ENCODE results near the gene FRAT1. TPM values are rescaled to one million over a fixed set of nuclear protein-coding genes. Genes with fewer than 3 reads are reported as not detected.

FRAT1 gene
- total RNA-seq, 6 experiments from 2014 or later: 3.5 to 8.5 (median 7.4) TPM

- TF ChIP-seq, protein P1, sequence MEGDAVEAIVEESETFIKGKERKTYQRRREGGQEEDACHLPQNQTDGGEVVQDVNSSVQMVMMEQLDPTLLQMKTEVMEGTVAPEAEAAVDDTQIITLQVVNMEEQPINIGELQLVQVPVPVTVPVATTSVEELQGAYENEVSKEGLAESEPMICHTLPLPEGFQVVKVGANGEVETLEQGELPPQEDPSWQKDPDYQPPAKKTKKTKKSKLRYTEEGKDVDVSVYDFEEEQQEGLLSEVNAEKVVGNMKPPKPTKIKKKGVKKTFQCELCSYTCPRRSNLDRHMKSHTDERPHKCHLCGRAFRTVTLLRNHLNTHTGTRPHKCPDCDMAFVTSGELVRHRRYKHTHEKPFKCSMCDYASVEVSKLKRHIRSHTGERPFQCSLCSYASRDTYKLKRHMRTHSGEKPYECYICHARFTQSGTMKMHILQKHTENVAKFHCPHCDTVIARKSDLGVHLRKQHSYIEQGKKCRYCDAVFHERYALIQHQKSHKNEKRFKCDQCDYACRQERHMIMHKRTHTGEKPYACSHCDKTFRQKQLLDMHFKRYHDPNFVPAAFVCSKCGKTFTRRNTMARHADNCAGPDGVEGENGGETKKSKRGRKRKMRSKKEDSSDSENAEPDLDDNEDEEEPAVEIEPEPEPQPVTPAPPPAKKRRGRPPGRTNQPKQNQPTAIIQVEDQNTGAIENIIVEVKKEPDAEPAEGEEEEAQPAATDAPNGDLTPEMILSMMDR (IDR thresholded peaks at IDR 0.05): no peak
- no peak for TF ChIP-seq POLR2A (IDR thresholded peaks at IDR 0.05)
- Histone ChIP-seq H3K4me1 (peaks cover 0 to 30% (median 4%) of the 10 kb centered on the region in 4 donors), H3K27ac (peak overlapping the region; percentile 94 to 99 (median 95)), H3K36me3 (no peaks in the 10 kb centered on the region), H3K4me3 (peak overlapping the region; percentile 77 to 85 (median 84)), H3K27me3 (no peaks in the 10 kb centered on the region), H3K9me3 (no peaks in the 10 kb centered on the region)
- ATAC-seq (peak in 3 of 4 donors; percentile 6 to 11 (median 9)), DNase-seq (peak; percentile 63 to 75 (median 64))
- 0% methylated on average over 12 of the region's 89 CpGs for WGBS (ENCODE audit: insufficient coverage, low coverage, low lambda C conversion rate, missing lambda C conversion rate)
- intact Hi-C loops (cut with DNase I): loop anchor here in 1 of 2 donors (10.0 kb wide), 1 partner anchor 49 kb away; no protein-coding TSS in a partner anchor
Measured at GRCh38 chr10:97333601-97334369, 14.7 kb downstream of the FRAT1 start.

DNA sequence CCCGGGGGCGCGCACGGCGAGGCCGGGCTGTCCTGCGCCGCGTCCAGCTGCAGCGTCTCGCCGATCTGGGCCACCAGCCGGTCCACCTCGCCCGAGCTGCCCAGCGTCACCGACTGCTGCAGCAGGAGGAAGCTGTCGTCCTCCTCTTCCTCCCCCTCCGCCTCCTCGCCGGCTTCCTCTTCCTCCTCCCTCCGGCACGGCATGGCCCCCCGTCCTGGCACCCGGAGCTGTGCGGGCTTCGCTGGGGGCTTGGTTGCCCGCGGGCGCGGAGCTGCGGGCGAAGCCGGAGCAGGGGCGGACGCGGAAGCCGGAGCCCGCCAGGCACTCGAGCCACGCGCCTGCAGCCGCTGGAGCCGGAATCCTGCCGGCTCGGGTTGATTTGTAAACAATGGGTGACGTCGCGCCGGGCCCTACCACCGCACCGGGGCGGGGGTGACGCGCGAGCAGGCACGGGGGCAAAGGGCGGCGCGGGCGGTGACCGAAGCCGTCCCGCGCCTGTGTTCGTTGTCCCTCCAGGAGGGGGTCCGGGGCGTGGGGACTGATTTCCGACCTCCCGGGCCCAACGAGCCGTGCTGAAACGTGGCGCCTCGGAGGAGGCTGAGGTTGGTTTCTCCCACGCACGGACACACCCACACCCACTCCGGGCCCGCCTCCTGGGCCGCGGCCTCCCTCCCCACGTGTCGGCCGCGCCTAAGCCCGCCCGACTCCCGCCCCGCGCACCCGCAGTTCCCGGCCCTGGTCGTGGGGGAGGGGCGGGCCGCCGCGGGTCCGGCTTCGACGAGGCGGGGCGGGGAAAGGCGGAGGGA is 15.5 kb downstream of the FRAT1 start, which contains the start of gene FRAT2:
FRAT2 (minus strand) TSS at position 360 of the 806 bp plus-strand sequence; CDS start at position 203, 157 bp downstream.
- peak; percentile 95 to 96 (median 95) for DNase-seq
- Histone ChIP-seq H3K36me3 (no peaks in the 10 kb centered on the region), H3K9me3 (no peaks in the 10 kb centered on the region), H3K27me3 (no peaks in the 10 kb centered on the region), H3K27ac (peak within 1 kb of the TSS; percentile 94 to 99 (median 95)), H3K4me3 (peak within 1 kb of the TSS; percentile 77 to 85 (median 84)), H3K4me1 (peaks cover 0 to 22% (median under 1%) of the 10 kb centered on the region in 4 donors)
- intact Hi-C loops (cut with DNase I): loop anchor here in 1 of 2 donors (10.0 kb wide), 1 partner anchor 50 kb away; no protein-coding TSS in a partner anchor
- ATAC-seq: peak; percentile 85 to 94 (median 90)
- TF ChIP-seq POLR2A (IDR thresholded peaks at IDR 0.05): peak; percentile 95
- TF ChIP-seq, protein P1 (IDR thresholded peaks at IDR 0.05): no peak
- 1% methylated on average over 17 of the region's 103 CpGs for WGBS (ENCODE audit: insufficient coverage, low coverage, low lambda C conversion rate, missing lambda C conversion rate)

GRCh38 chr10:97335188-97335619 is 16.1 kb downstream of the FRAT1 start:
- intact Hi-C loops (cut with DNase I): loop anchor here in 1 of 2 donors (10.0 kb wide), 1 partner anchor 50 kb away; no protein-coding TSS in a partner anchor

GRCh38 chr10:97336006-97336405 is 16.9 kb downstream of the FRAT1 start:
- no peak overlapping the region for H3K4me3 ChIP-seq
- H3K36me3 ChIP-seq: no peaks in the 10 kb centered on the region
- no peaks in the 10 kb centered on the region for H3K27me3 ChIP-seq
- intact Hi-C loops (cut with DNase I): loop anchor here in 1 of 2 donors (10.0 kb wide), 1 partner anchor 51 kb away; no protein-coding TSS in a partner anchor
- WGBS (ENCODE audit: insufficient coverage, low coverage, low lambda C conversion rate, missing lambda C conversion rate): 43% methylated on average over 5 of the region's 5 CpGs
- no peak for DNase-seq
- no peak for ATAC-seq
- no peaks in the 10 kb centered on the region for H3K9me3 ChIP-seq
- H3K4me1 ChIP-seq: peaks cover 0 to 10% (median 0%) of the 10 kb centered on the region in 4 donors
- peak overlapping the region in 1 of 3 donors; percentile 99 for H3K27ac ChIP-seq
- TF ChIP-seq POLR2A (IDR thresholded peaks at IDR 0.05): no peak
- TF ChIP-seq, protein P1 (IDR thresholded peaks at IDR 0.05): no peak

More at GRCh38 chr10:97335188-97335619, 16.1 kb downstream of the FRAT1 start:
- Histone ChIP-seq H3K9me3 (no peaks in the 10 kb centered on the region), H3K27ac (peak overlapping the region; percentile 94 to 99 (median 95)), H3K36me3 (no peaks in the 10 kb centered on the region), H3K4me1 (peaks cover 0 to 17% (median 0%) of the 10 kb centered on the region in 4 donors), H3K27me3 (no peaks in the 10 kb centered on the region), H3K4me3 (peak overlapping the region; percentile 77 to 85 (median 84))
- peak; percentile 35 to 61 (median 57) for DNase-seq
- no peak for TF ChIP-seq POLR2A (IDR thresholded peaks at IDR 0.05)
- TF ChIP-seq, protein P1 (IDR thresholded peaks at IDR 0.05): no peak
- no peak for ATAC-seq
- 2% methylated on average over 10 of the region's 25 CpGs for WGBS (ENCODE audit: insufficient coverage, low coverage, low lambda C conversion rate, missing lambda C conversion rate)
